ENCODE measurements around the gene CHD1.

DNA sequence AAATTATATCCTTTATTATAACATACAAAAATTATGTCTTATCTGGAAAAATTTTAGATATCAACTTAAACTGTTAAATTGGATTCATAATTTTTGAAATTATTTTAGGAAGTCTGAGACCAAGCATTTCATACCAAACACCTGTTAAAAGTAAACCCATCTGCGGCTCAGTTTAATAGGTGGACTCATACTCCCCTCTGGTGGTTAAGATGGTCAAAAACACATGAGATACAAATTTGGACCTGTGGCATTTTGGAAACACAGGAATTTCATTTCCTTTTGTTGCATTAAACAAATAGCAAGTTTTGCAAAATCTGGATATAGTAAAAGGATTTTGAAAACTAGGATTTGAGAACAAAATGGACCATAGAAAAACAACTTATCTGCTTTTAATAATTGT is 101.6 kb downstream of the CHD1 start:
- TF ChIP-seq POLR2A (IDR thresholded peaks at IDR 0.05) (no peak), CTCF (IDR thresholded peaks at IDR 0.05) (peak; percentile 26 to 83 (median 64))

All from body of pancreas (tissue), 4 donors.